ENCODE data around the gene PFKFB3.
"Not testable (repeated sequence)": the region's sequence is repeated elsewhere in the genome, so short reads cannot be mapped to it uniquely, and the experiment has no call there.

Gene PFKFB3

DNA sequence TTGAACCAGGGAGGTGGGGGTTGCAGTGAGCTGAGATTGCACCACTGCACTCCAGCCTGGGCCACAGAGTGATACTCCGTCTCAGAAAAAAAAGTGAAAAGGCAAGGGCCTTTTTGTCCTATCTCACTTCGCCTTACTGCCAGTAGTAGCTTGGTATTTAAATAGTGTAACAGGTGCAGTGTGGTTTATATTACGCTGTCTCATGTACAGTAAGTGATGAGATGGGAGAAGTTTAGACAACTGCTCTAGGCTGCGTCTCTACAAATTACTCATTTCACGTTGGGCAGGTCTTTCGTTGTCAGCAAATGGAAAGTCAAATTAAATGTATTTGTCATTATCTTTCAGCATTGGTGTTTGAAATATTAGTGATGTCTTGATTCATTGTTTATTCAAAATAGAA is 15.5 kb upstream of the PFKFB3 start:
- TF ChIP-seq, protein P1, sequence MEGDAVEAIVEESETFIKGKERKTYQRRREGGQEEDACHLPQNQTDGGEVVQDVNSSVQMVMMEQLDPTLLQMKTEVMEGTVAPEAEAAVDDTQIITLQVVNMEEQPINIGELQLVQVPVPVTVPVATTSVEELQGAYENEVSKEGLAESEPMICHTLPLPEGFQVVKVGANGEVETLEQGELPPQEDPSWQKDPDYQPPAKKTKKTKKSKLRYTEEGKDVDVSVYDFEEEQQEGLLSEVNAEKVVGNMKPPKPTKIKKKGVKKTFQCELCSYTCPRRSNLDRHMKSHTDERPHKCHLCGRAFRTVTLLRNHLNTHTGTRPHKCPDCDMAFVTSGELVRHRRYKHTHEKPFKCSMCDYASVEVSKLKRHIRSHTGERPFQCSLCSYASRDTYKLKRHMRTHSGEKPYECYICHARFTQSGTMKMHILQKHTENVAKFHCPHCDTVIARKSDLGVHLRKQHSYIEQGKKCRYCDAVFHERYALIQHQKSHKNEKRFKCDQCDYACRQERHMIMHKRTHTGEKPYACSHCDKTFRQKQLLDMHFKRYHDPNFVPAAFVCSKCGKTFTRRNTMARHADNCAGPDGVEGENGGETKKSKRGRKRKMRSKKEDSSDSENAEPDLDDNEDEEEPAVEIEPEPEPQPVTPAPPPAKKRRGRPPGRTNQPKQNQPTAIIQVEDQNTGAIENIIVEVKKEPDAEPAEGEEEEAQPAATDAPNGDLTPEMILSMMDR (IDR thresholded peaks at IDR 0.05; ENCODE audit: borderline replicate concordance, insufficient read depth, low read depth, low read length): no peak
- H3K4me3 ChIP-seq (ENCODE audit: low read depth, low read length): no peak overlapping the region

DNA sequence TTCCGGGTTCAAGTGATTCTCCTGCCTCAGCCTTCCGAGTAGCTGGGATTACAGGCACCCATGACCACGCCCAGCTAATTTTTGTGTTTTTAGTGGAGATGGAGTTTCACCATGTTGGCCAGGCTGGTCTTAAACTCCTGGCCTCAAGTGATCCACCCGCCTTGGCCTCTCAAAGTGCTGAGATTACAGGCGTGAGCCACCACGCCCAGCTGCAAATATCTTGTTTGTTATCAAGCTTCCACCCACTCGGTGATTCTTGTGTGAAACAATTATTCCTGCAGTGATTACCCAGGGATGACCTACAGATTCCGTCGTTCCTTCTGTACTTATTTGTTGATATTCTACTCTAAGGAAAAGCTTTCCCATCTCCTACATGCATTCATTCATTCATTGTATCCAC is 12.7 kb upstream of the PFKFB3 start:
- H3K4me3 ChIP-seq (ENCODE audit: low read depth, low read length): not testable (repeated sequence)

DNA sequence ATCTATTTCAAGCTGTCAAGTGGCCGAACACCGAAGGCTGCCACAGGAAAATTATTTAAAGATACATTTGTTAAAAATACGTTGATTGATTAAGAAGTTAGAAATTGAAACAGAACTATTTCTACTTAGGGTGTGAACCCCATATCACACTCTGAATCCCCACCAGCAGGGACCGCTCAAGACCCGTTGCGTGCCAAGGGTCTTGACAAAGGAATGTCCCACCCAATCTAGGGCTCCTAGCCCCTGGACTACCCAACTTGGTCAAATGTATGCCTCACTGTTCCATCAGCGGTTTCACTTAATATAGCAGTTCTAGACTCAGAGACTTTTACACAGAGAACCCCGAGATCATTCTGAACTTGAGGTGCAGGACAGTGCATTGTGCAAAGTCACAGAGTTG is 11.6 kb upstream of the PFKFB3 start:
- no peak overlapping the region for H3K4me3 ChIP-seq (ENCODE audit: low read depth, low read length)
- TF ChIP-seq, protein P1 (IDR thresholded peaks at IDR 0.05; ENCODE audit: borderline replicate concordance, insufficient read depth, low read depth, low read length): no peak

DNA sequence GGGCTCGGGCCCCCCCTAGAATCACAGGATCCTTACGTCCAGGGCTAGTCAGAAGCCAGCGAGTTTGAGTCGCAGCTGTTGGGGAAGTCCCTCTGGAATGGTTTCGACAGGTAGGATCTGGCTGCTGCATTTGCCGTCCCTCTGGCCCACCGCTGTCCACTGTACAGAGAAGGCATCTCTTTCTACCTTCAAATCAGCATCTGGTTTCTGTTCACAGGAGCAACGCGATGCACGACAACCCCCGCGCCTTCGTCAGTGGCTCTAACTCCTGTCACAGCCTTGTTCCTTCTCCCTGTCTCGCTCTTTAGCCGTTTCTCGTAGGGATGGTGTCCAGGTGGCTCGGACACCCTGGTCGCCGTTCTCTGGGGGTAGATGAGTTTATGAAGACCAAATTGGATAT is 11.2 kb upstream of the PFKFB3 start:
- TF ChIP-seq, protein P1 (IDR thresholded peaks at IDR 0.05; ENCODE audit: borderline replicate concordance, insufficient read depth, low read depth, low read length): no peak
- no peak overlapping the region for H3K4me3 ChIP-seq (ENCODE audit: low read depth, low read length)

DNA sequence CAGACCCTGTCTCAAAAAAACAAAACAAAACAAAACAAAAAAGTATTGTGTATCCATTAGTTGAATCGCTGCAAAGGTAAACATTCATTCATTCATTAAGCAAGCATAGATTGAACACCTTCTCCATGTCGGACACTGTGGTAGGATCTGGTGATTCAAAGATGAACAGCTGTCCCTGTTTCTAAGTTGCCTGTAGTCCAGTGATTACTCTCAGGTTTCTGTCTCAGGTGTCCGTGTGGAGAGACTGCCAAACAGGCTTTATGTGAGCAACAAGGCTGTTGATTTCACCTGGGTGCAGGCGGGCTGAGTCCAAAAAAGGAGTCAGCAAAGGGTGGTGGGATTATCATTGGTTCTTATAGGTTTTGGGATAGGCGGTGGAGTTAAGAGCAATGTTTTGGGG is 9.4 kb upstream of the PFKFB3 start:
- not testable (repeated sequence) for H3K4me3 ChIP-seq (ENCODE audit: low read depth, low read length)

DNA sequence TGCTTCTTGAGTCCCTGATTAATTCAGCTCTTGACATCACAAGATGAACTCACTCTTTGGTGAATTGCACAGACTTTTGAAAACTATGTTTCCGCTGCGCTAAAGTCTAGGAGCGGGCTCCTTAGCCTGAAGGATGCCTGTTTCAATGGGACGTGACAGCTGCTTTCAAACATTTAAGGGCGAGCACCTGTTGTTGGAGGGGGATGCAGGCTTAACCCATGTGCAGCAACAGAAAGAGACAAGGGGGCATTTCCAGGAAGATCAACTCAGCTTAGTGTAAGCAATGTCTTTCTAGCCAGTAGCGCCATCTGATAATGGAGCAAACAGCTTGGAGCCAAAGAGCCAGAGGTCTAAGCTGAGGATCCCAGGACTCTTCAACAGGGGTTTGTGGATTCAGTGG is 8.4 kb upstream of the PFKFB3 start:
- TF ChIP-seq, protein P1 (IDR thresholded peaks at IDR 0.05; ENCODE audit: borderline replicate concordance, insufficient read depth, low read depth, low read length): no peak
- H3K4me3 ChIP-seq (ENCODE audit: low read depth, low read length): no peak overlapping the region

DNA sequence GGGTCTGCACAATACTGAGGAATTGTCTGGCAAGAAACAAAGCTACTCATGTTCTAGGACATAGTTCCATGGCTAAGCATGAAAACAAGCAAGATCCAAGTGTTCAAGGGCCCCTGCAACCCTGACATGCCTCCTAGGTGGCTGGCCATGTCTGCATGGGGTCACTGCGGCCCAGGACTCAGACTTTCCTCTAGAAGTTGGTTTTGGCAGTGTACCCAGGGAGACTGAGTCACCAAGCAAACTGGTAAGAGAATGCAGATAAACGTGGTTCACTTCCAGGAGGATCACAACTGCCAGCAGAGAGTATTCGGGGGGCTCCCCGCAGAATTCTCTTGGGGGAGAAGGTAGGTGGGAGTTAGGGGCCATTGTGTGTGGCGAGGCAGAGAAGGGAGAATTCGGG is 7.4 kb upstream of the PFKFB3 start:
- no peak overlapping the region for H3K4me3 ChIP-seq (ENCODE audit: low read depth, low read length)
- TF ChIP-seq, protein P1 (IDR thresholded peaks at IDR 0.05; ENCODE audit: borderline replicate concordance, insufficient read depth, low read depth, low read length): no peak

DNA sequence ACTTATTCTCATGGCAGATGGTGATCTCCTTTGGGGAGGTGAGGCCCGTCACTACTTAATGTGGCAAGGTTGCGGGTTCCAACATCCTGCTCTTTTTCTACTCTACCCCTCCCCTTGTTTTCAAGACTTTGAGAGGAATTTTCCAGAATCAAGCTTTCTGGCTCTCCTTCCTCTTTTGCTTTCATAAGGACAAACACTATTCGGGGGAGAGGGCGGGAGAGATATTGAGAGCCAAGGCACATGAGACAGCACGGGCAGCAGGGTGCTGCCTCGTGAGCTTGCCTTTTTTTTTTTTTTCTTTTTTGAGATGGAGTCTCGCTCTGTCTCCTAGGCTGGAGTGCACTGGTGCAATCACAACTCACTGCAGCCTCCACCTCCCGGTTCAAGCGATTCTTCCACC is 6.9 kb upstream of the PFKFB3 start:
- TF ChIP-seq, protein P1 (IDR thresholded peaks at IDR 0.05; ENCODE audit: borderline replicate concordance, insufficient read depth, low read depth, low read length): no peak
- no peak overlapping the region for H3K4me3 ChIP-seq (ENCODE audit: low read depth, low read length)

DNA sequence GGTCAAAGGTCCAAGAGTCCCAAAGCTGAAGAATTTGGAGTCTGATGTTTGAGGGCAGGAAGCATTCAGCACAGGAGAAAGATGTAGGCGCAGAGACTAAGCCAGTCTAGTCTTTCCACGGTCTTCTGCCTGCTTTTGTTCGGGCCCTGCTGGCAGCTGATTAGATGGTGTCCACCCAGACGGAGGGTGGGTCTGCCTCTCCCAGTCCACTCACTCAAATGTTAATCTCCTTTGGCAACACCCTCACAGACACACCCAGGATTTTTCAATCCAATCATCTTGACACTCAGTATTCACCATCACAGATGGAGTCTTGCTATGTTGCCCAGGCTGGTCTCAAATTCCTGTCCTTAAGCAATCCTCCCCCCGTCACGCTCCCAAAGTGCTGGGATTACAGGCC is 6.2 kb upstream of the PFKFB3 start:
- not testable (repeated sequence) for H3K4me3 ChIP-seq (ENCODE audit: low read depth, low read length)
